ENCODE data around the gene HMGXB4. TPM values are rescaled to one million over a fixed set of nuclear protein-coding genes. Genes with fewer than 3 reads are reported as not detected.

HMGXB4 gene
- total and polyA plus RNA-seq, 2 experiments from 2014 or later: 34.7 to 64.9 TPM

DNA sequence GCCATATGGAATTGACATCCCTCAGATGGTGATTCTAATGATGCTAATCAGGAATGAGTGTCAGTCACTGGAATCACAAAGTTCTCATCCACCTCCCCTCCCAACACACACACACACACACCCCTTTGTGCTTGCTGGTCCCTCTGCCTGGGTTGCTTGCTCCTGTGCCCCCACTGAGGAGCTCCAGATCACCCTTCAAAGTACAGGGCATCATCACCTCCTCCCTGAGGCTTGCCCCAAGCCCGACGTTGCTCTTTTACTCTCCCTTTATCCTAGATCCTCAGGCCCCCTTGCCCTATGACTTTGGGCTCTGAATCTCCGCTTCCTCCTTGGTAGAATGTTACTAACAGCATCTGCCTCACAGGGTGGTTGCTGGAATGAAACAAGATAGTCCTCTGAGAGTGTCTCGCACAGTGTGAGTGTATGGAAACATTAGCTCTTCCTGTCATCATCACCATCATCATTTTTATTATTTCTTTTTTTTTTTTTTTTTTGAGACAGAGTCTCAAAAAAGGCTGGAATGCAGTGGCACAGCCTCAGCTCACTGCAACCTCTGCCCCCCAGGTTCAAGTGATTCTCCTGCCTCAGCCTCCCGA, 45.8 kb downstream of the HMGXB4 start:
- DNase-seq (ENCODE audit: low spot score): no peak
- H3K4me1 Mint-ChIP-seq: peaks cover 15% of the 10 kb centered on the region
- peaks cover 3% of the 10 kb centered on the region for H3K79me2 ChIP-seq (replicated peaks; ENCODE audit: insufficient read depth)
- H3K4me3 ChIP-seq: no peak overlapping the region
- no peak overlapping the region for H3K4me3 Mint-ChIP-seq
- H3K9me3 Mint-ChIP-seq: no peaks in the 10 kb centered on the region; the same call in 2 of the 3 replicates
- no peaks in the 10 kb centered on the region for H3K36me3 ChIP-seq (ENCODE audit: insufficient read depth)
- H3K4me1 ChIP-seq (ENCODE audit: insufficient read depth): peaks cover 4% of the 10 kb centered on the region; the same call in 1 of the 2 replicates
- H4K20me1 ChIP-seq (replicated peaks; ENCODE audit: insufficient read depth): peaks cover under 1% of the 10 kb centered on the region; the same call in 1 of the 2 replicates
- H3K9me2 ChIP-seq (ENCODE audit: insufficient read depth): no peaks in the 10 kb centered on the region
- H3K4me2 ChIP-seq: no peak overlapping the region
- no peak overlapping the region for H3K27ac Mint-ChIP-seq
- H2AFZ ChIP-seq: no peak overlapping the region
- no peak for ATAC-seq
- no peaks in the 10 kb centered on the region for H3K27me3 ChIP-seq (ENCODE audit: insufficient read depth)
- H3K27me3 Mint-ChIP-seq (ENCODE audit: insufficient read depth, low read depth, poor library complexity): peaks cover 13% of the 10 kb centered on the region
- no peak overlapping the region for H3K27ac ChIP-seq (ENCODE audit: low read depth)
- H3K36me3 Mint-ChIP-seq (ENCODE audit: low read depth): no peaks in the 10 kb centered on the region
- peaks cover 11% of the 10 kb centered on the region for H3F3A ChIP-seq (replicated peaks; ENCODE audit: low read depth)
- TF ChIP-seq EZH2 (IDR thresholded peaks at IDR 0.05; ENCODE audit: low read depth, unreplicated experiment) (no peak), EZH2phosphoT487 (IDR thresholded peaks at IDR 0.05; ENCODE audit: unreplicated experiment) (no peak), CREB1 (CRISPR knock-in tag; IDR thresholded peaks at IDR 0.05; ENCODE audit: low read depth) (no peak), STAT1 (IDR thresholded peaks at IDR 0.05; ENCODE audit: unreplicated experiment) (no peak), NANOG (IDR thresholded peaks at IDR 0.05; ENCODE audit: borderline replicate concordance) (no peak), ZNF331 (CRISPR knock-in tag; IDR thresholded peaks at IDR 0.05; ENCODE audit: low read depth) (no peak), JUNB (IDR thresholded peaks at IDR 0.05; ENCODE audit: unreplicated experiment) (no peak)
- TF ChIP-seq, protein P1, sequence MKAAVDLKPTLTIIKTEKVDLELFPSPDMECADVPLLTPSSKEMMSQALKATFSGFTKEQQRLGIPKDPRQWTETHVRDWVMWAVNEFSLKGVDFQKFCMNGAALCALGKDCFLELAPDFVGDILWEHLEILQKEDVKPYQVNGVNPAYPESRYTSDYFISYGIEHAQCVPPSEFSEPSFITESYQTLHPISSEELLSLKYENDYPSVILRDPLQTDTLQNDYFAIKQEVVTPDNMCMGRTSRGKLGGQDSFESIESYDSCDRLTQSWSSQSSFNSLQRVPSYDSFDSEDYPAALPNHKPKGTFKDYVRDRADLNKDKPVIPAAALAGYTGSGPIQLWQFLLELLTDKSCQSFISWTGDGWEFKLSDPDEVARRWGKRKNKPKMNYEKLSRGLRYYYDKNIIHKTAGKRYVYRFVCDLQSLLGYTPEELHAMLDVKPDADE (IDR thresholded peaks at IDR 0.05): no peak
- TF ChIP-seq, protein P2, sequence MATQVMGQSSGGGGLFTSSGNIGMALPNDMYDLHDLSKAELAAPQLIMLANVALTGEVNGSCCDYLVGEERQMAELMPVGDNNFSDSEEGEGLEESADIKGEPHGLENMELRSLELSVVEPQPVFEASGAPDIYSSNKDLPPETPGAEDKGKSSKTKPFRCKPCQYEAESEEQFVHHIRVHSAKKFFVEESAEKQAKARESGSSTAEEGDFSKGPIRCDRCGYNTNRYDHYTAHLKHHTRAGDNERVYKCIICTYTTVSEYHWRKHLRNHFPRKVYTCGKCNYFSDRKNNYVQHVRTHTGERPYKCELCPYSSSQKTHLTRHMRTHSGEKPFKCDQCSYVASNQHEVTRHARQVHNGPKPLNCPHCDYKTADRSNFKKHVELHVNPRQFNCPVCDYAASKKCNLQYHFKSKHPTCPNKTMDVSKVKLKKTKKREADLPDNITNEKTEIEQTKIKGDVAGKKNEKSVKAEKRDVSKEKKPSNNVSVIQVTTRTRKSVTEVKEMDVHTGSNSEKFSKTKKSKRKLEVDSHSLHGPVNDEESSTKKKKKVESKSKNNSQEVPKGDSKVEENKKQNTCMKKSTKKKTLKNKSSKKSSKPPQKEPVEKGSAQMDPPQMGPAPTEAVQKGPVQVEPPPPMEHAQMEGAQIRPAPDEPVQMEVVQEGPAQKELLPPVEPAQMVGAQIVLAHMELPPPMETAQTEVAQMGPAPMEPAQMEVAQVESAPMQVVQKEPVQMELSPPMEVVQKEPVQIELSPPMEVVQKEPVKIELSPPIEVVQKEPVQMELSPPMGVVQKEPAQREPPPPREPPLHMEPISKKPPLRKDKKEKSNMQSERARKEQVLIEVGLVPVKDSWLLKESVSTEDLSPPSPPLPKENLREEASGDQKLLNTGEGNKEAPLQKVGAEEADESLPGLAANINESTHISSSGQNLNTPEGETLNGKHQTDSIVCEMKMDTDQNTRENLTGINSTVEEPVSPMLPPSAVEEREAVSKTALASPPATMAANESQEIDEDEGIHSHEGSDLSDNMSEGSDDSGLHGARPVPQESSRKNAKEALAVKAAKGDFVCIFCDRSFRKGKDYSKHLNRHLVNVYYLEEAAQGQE (IDR thresholded peaks at IDR 0.05; ENCODE audit: unreplicated experiment): no peak

GRCh38 chr22:35305525-35306070, 48.3 kb downstream of the HMGXB4 start:
- H3K79me2 ChIP-seq (replicated peaks; ENCODE audit: insufficient read depth): peaks cover 3% of the 10 kb centered on the region
- H3K9me3 Mint-ChIP-seq: no peaks in the 10 kb centered on the region; the same call in 2 of the 3 replicates
- H3K4me1 ChIP-seq (ENCODE audit: insufficient read depth): peaks cover 4% of the 10 kb centered on the region; the same call in 1 of the 2 replicates
- TF ChIP-seq, protein P2 (IDR thresholded peaks at IDR 0.05; ENCODE audit: unreplicated experiment): no peak
- no peak for TF ChIP-seq ZNF114 (CRISPR knock-in tag; IDR thresholded peaks at IDR 0.05)
- TF ChIP-seq EZH2 (IDR thresholded peaks at IDR 0.05; ENCODE audit: low read depth, unreplicated experiment): no peak

More at GRCh38 chr22:35305525-35306070, 48.3 kb downstream of the HMGXB4 start:
- no peaks in the 10 kb centered on the region; the same call in 1 of the 2 replicates for H4K20me1 ChIP-seq (replicated peaks; ENCODE audit: insufficient read depth)
- no peaks in the 10 kb centered on the region for H3K36me3 ChIP-seq (ENCODE audit: insufficient read depth)
- H3K27ac ChIP-seq (ENCODE audit: low read depth): no peak overlapping the region
- no peaks in the 10 kb centered on the region for H3K9me2 ChIP-seq (ENCODE audit: insufficient read depth)
- H3K27me3 ChIP-seq (ENCODE audit: insufficient read depth): no peaks in the 10 kb centered on the region
- no peak overlapping the region for H2AFZ ChIP-seq
- no peak overlapping the region for H3K4me2 ChIP-seq
- no peak overlapping the region for H3K27ac Mint-ChIP-seq
- ATAC-seq (no peak), DNase-seq (ENCODE audit: low spot score) (no peak)
- peaks cover 2% of the 10 kb centered on the region; the same call in 1 of the 2 replicates for H3F3A ChIP-seq (replicated peaks; ENCODE audit: low read depth)
- H3K27me3 Mint-ChIP-seq (ENCODE audit: insufficient read depth, low read depth, poor library complexity): peaks cover 15% of the 10 kb centered on the region
- no peak overlapping the region for H3K4me3 Mint-ChIP-seq
- H3K4me1 Mint-ChIP-seq: peaks cover 17% of the 10 kb centered on the region
- no peak overlapping the region for H3K4me3 ChIP-seq
- H3K36me3 Mint-ChIP-seq (ENCODE audit: low read depth): no peaks in the 10 kb centered on the region
